ENCODE data around the gene ZSCAN5C. TPM values are rescaled to one million over a fixed set of nuclear protein-coding genes. Genes with fewer than 3 reads are reported as not detected.
"Not testable (repeated sequence)": the region's sequence is repeated elsewhere in the genome, so short reads cannot be mapped to it uniquely, and the experiment has no call there.

The ZSCAN5C gene
- polyA plus RNA-seq, 3 donors, result not detected

- WGBS, 3 donors, result 49 to 70% (median 60%) methylated on average over 11 of the region's 11 CpGs
- H3K27ac ChIP-seq (ENCODE audit: low read depth, low read length), result no peak overlapping the region
Observed at GRCh38 chr19:56177564-56178243, 24.4 kb upstream of the ZSCAN5C start.

- WGBS, 3 donors, result 68 to 78% (median 78%) methylated on average over 17 of the region's 17 CpGs
Observed at GRCh38 chr19:56189785-56190184, 12.3 kb upstream of the ZSCAN5C start.

GRCh38 chr19:56191115-56191514 lies 11.0 kb upstream of the ZSCAN5C start:
- no peak overlapping the region for H3K27ac ChIP-seq (ENCODE audit: low read depth, low read length)
- WGBS, 3 donors, result 73 to 77% (median 75%) methylated on average over 7 of the region's 7 CpGs

More at GRCh38 chr19:56189785-56190184, 12.3 kb upstream of the ZSCAN5C start:
- H3K27ac ChIP-seq (ENCODE audit: low read depth, low read length), result no peak overlapping the region

GRCh38 chr19:56191711-56192110 lies 10.4 kb upstream of the ZSCAN5C start:
- no peak overlapping the region for H3K27ac ChIP-seq (ENCODE audit: low read depth, low read length)
- 81 to 90% (median 83%) methylated on average over 10 of the region's 10 CpGs for WGBS, 3 donors

GRCh38 chr19:56193981-56194640 lies 8.0 kb upstream of the ZSCAN5C start:
- 82 to 90% (median 89%) methylated on average over 12 of the region's 12 CpGs for WGBS, 3 donors
- no peak overlapping the region for H3K27ac ChIP-seq (ENCODE audit: low read depth, low read length)

- 85 to 89% (median 88%) methylated on average over 23 of the region's 23 CpGs for WGBS, 3 donors
Observed at GRCh38 chr19:56197646-56198045, 4.4 kb upstream of the ZSCAN5C start, which contains the start of gene ZSCAN5B. ZSCAN5B (minus strand) TSS chr19:56197783; CDS start chr19:56193052, 4,731 bp downstream.

GRCh38 chr19:56199687-56200086 lies 2.4 kb upstream of the ZSCAN5C start:
- WGBS, 3 donors, result 59 to 62% (median 60%) methylated on average over 7 of the region's 7 CpGs

More at GRCh38 chr19:56197646-56198045, 4.4 kb upstream of the ZSCAN5C start, which contains the start of gene ZSCAN5B:
- H3K27ac ChIP-seq (ENCODE audit: low read depth, low read length), result not testable (repeated sequence)

GRCh38 chr19:56207581-56207980 lies 5.5 kb downstream of the ZSCAN5C start:
- not testable (repeated sequence) for H3K27ac ChIP-seq (ENCODE audit: low read depth, low read length)
- WGBS, 3 donors, result 63 to 84% (median 74%) methylated on average over 5 of the region's 5 CpGs

More at GRCh38 chr19:56199687-56200086, 2.4 kb upstream of the ZSCAN5C start:
- no peak overlapping the region for H3K27ac ChIP-seq (ENCODE audit: low read depth, low read length)

GRCh38 chr19:56209091-56209490 lies 7.0 kb downstream of the ZSCAN5C start:
- 78 to 85% (median 81%) methylated on average over 12 of the region's 12 CpGs for WGBS, 3 donors
- H3K27ac ChIP-seq (ENCODE audit: low read depth, low read length), result no peak overlapping the region

- WGBS, 3 donors, result 80 to 90% (median 89%) methylated on average over 8 to 9 of the region's 9 CpGs
- not testable (repeated sequence) for H3K27ac ChIP-seq (ENCODE audit: low read depth, low read length)
Observed at GRCh38 chr19:56210036-56210435, 8.0 kb downstream of the ZSCAN5C start.

GRCh38 chr19:56211718-56212117 lies 9.6 kb downstream of the ZSCAN5C start:
- 61 to 79% (median 64%) methylated on average over 4 of the region's 4 CpGs for WGBS, 3 donors
- no peak overlapping the region for H3K27ac ChIP-seq (ENCODE audit: low read depth, low read length)

GRCh38 chr19:56217039-56217949 lies 15.2 kb downstream of the ZSCAN5C start:
- H3K27ac ChIP-seq (ENCODE audit: low read depth, low read length), result no peak overlapping the region
- 5 to 8% (median 7%) methylated on average over 61 to 79 of the region's 79 CpGs for WGBS, 3 donors

- no peak overlapping the region for H3K27ac ChIP-seq (ENCODE audit: low read depth, low read length)
- 85 to 91% (median 86%) methylated on average over 10 of the region's 10 CpGs for WGBS, 3 donors
Observed at GRCh38 chr19:56218961-56219360, 16.9 kb downstream of the ZSCAN5C start.

GRCh38 chr19:56221442-56221841 lies 19.4 kb downstream of the ZSCAN5C start:
- not testable (repeated sequence) for H3K27ac ChIP-seq (ENCODE audit: low read depth, low read length)
- 55 to 62% (median 61%) methylated on average over 9 of the region's 9 CpGs for WGBS, 3 donors

GRCh38 chr19:56221851-56222250 lies 19.8 kb downstream of the ZSCAN5C start:
- H3K27ac ChIP-seq (ENCODE audit: low read depth, low read length), result no peak overlapping the region
- 90 to 93% (median 93%) methylated on average over 14 of the region's 14 CpGs for WGBS, 3 donors

GRCh38 chr19:56222901-56223300 lies 20.8 kb downstream of the ZSCAN5C start:
- WGBS, 3 donors, result 76 to 81% (median 80%) methylated on average over 6 of the region's 6 CpGs
- no peak overlapping the region for H3K27ac ChIP-seq (ENCODE audit: low read depth, low read length)

GRCh38 chr19:56223481-56223880 lies 21.4 kb downstream of the ZSCAN5C start:
- 85 to 94% (median 92%) methylated on average over 9 of the region's 9 CpGs for WGBS, 3 donors
- no peak overlapping the region for H3K27ac ChIP-seq (ENCODE audit: low read depth, low read length)

- no peak overlapping the region for H3K27ac ChIP-seq (ENCODE audit: low read depth, low read length)
- WGBS, 3 donors, result 78 to 88% (median 84%) methylated on average over 7 of the region's 7 CpGs
Observed at GRCh38 chr19:56245121-56245740, 43.2 kb downstream of the ZSCAN5C start.
